ENCODE results near the gene MYO3B.

Gene MYO3B

DNA sequence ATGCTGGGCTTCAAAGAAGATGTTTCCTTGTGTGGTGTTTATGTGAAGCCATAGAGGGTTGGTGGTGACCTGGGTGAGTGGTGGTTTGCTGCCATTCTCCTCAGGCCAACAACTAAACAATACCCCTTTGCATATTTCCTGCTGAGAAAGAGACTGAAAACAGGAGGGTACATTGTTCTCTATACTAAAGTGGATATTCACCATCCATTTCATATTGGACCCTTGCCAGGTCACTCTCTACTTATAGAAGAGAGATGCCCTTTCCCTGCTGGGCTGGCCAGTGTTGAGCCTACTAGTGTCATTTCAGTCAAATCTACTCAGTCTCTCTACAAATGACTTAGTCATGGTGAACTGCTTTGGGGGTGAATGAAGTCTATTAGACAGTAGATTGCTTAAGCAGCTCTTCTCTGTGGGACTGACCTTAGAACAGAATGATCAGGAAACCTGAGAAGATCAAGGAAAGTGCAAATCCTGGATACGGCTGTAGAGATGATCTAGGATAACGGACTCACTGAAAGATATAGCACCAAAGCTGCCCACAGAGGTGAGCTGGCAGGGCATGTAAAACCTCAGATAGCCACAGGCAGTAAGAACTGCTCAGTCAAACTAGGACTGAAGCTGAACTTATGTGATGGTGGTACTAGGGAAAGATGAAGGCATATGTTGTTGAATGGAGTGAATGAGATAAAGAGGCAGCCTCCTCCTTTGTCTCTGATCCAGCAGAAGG is 154.9 kb downstream of the MYO3B start:
- no peak overlapping the region for H3K4me2 ChIP-seq (ENCODE audit: low read length)
- no peak overlapping the region for H3K27ac ChIP-seq (ENCODE audit: low read length)
- H3K9me3 ChIP-seq (ENCODE audit: insufficient read depth, low read length), result peaks cover 4% of the 10 kb centered on the region; the same call in 1 of the 2 replicates
- peaks cover 52% of the 10 kb centered on the region for H3K27me3 ChIP-seq (ENCODE audit: low read depth, low read length)
- no peaks in the 10 kb centered on the region for H3K36me3 ChIP-seq (replicated peaks; ENCODE audit: low read depth, low read length)
- H2AFZ ChIP-seq (ENCODE audit: low read depth, low read length), result no peak overlapping the region
- no peak for TF ChIP-seq CTCF (IDR thresholded peaks at IDR 0.05; ENCODE audit: low read depth, low read length)
- no peak for TF ChIP-seq EZH2phosphoT487 (IDR thresholded peaks at IDR 0.05; ENCODE audit: low read depth)
- no peak overlapping the region for H3K9ac ChIP-seq (ENCODE audit: low read length)
- H3K4me3 ChIP-seq (ENCODE audit: low read length), result no peak overlapping the region
- no peaks in the 10 kb centered on the region for H3K79me2 ChIP-seq (ENCODE audit: low read length)
- no peaks in the 10 kb centered on the region for H4K20me1 ChIP-seq (ENCODE audit: insufficient read depth, low read length)
- H3K4me1 ChIP-seq (ENCODE audit: low read length), result peaks cover 3% of the 10 kb centered on the region; the same call in 1 of the 2 replicates

GRCh38 chr2:170335351-170335750 is 157.4 kb downstream of the MYO3B start:
- Histone ChIP-seq H3K36me3 (replicated peaks; ENCODE audit: low read depth, low read length) (no peaks in the 10 kb centered on the region), H3K9ac (ENCODE audit: low read length) (no peak overlapping the region), H3K27me3 (ENCODE audit: low read depth, low read length) (peaks cover 53% of the 10 kb centered on the region), H3K9me3 (ENCODE audit: insufficient read depth, low read length) (peaks cover 4% of the 10 kb centered on the region; the same call in 1 of the 2 replicates), H3K79me2 (ENCODE audit: low read length) (no peaks in the 10 kb centered on the region), H3K27ac (ENCODE audit: low read length) (no peak overlapping the region), H3K4me1 (ENCODE audit: low read length) (peaks cover 3% of the 10 kb centered on the region; the same call in 1 of the 2 replicates), H2AFZ (ENCODE audit: low read depth, low read length) (no peak overlapping the region), H3K4me2 (ENCODE audit: low read length) (no peak overlapping the region), H4K20me1 (ENCODE audit: insufficient read depth, low read length) (no peaks in the 10 kb centered on the region), H3K4me3 (ENCODE audit: low read length) (no peak overlapping the region)
- TF ChIP-seq CTCF (IDR thresholded peaks at IDR 0.05; ENCODE audit: low read depth, low read length) (no peak), EZH2phosphoT487 (IDR thresholded peaks at IDR 0.05; ENCODE audit: low read depth) (no peak)

- H3K27ac ChIP-seq (ENCODE audit: low read length), result no peak overlapping the region
- no peaks in the 10 kb centered on the region for H3K79me2 ChIP-seq (ENCODE audit: low read length)
- H2AFZ ChIP-seq (ENCODE audit: low read depth, low read length), result no peak overlapping the region
- no peak overlapping the region for H3K9ac ChIP-seq (ENCODE audit: low read length)
- TF ChIP-seq EZH2phosphoT487 (IDR thresholded peaks at IDR 0.05; ENCODE audit: low read depth), result no peak
- TF ChIP-seq CTCF (IDR thresholded peaks at IDR 0.05; ENCODE audit: low read depth, low read length), result no peak
- no peaks in the 10 kb centered on the region for H3K9me3 ChIP-seq (ENCODE audit: insufficient read depth, low read length)
- no peaks in the 10 kb centered on the region for H3K36me3 ChIP-seq (replicated peaks; ENCODE audit: low read depth, low read length)
- peaks cover 1% of the 10 kb centered on the region; the same call in 1 of the 2 replicates for H3K4me1 ChIP-seq (ENCODE audit: low read length)
- H3K4me2 ChIP-seq (ENCODE audit: low read length), result no peak overlapping the region
- no peaks in the 10 kb centered on the region for H4K20me1 ChIP-seq (ENCODE audit: insufficient read depth, low read length)
- H3K4me3 ChIP-seq (ENCODE audit: low read length), result no peak overlapping the region
- peaks cover 46% of the 10 kb centered on the region for H3K27me3 ChIP-seq (ENCODE audit: low read depth, low read length)
Measured at GRCh38 chr2:170336408-170336807, 158.5 kb downstream of the MYO3B start.

GRCh38 chr2:170336916-170337315 is 159.0 kb downstream of the MYO3B start:
- Histone ChIP-seq H4K20me1 (ENCODE audit: insufficient read depth, low read length) (no peaks in the 10 kb centered on the region), H3K9ac (ENCODE audit: low read length) (no peak overlapping the region), H3K36me3 (replicated peaks; ENCODE audit: low read depth, low read length) (no peaks in the 10 kb centered on the region), H2AFZ (ENCODE audit: low read depth, low read length) (no peak overlapping the region), H3K27ac (ENCODE audit: low read length) (no peak overlapping the region), H3K4me3 (ENCODE audit: low read length) (no peak overlapping the region), H3K9me3 (ENCODE audit: insufficient read depth, low read length) (no peaks in the 10 kb centered on the region), H3K4me2 (ENCODE audit: low read length) (no peak overlapping the region), H3K79me2 (ENCODE audit: low read length) (no peaks in the 10 kb centered on the region), H3K27me3 (ENCODE audit: low read depth, low read length) (peaks cover 41% of the 10 kb centered on the region), H3K4me1 (ENCODE audit: low read length) (no peaks in the 10 kb centered on the region)
- TF ChIP-seq EZH2phosphoT487 (IDR thresholded peaks at IDR 0.05; ENCODE audit: low read depth) (no peak), CTCF (IDR thresholded peaks at IDR 0.05; ENCODE audit: low read depth, low read length) (no peak)
